ENCODE results near the gene PTGIS. TPM values are rescaled to one million over a fixed set of nuclear protein-coding genes. Genes with fewer than 3 reads are reported as not detected.

PTGIS gene
- polyA plus RNA-seq, 3 donors: 32.4 to 38.9 (median 34.6) TPM

DNA sequence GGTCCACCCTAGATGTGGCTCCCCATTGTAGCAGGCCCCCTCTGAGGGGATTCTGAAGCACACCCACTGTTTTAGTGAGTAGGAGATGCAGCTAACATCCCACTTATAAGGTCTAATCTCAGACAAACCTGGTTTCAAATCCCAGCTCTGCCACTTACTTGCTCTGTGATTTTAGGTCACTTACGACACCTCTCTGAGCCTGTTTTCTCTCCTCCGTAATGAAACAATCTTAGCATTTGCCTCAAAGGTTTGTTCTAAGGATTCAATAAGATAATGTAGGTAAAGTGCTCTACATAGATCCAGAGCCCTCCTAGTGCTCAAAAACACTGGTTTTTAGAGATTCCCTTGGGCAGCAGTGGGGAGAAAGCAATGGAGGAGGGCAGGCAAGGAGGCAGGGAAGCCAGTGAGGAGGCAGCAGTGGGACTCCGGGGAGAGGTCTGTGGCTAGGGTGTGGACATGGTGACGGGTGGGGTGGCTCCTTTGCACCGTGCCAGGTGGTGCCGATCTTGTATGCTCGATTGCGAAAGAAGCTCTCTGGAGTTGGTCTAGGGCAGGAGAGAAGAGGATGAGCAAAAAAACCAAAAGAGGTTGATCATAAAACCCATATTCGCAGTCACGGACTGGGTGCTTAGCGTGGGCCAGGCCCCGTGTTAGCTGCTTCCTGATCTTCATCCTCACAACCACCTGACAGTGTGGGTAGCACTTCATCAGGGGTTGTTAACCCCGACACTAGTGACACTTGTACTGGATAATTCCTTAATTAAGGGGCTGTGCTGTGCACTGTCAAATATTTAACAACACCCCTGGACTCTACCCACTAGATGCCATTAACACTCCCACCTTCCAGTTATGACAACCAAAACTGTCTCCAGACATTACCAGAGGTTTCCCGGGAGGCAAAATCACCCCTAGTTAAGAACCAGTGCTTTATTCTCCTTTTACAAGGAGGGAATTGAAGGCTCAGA is 16.8 kb upstream of the PTGIS start:
- DNase-seq (ENCODE audit: extremely low read depth in 1 of 11, low read depth in 9 of 11, low spot score in 4 of 11): no peak

DNA sequence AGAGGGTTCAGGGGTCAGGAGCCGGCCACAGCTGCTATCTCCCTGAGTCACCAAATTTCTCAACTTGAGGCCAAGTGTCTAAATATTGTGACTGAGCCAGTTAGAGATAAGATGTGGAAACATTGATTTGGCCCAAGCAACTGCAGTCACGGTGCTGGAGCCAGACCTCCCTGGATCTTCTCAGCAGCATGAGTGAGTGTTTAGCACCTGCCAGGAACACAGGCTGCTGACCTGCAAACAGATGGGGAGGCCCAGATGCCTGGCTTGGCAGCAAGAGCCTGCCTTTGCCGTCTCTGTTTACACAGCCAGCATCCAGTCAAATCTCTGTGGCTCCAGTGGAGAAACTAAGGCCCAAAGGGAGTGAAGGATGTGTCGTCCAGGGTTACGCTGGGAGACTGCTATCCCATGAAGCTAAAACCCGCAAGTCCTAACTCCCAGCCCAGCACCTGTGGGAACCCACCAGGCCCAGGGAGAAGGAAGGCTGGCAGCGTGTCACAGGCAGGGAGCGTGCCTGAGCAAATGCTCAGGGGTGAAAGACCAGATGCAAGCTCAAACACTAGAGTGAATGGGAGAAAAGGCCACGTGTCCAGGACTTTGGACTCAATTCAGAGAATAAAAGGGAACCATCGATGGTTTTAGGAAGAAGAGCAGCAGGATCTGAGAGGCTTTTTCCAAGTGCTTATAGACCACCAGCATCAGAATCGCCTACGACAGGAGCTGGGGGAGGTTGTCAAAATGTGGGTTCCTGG is 15.9 kb upstream of the PTGIS start:
- no peak for DNase-seq (ENCODE audit: extremely low read depth in 1 of 11, low read depth in 9 of 11, low spot score in 4 of 11)

DNA sequence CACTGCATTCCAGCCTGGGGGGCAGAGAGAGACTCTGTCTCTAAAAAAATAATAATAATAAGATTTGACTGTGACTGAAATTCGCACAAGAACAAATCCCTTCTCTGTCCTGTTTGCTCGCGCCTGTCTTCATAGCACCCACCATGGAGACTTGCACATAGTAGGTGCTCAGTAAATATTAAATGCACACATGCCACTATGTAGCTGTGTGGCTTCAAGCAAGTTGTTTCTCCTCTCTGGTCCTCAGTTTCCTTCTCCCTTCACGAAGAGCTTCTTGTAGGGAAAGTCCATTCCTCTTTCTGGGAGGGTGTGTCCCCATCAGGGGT is 15.4 kb upstream of the PTGIS start:
- no peak for DNase-seq (ENCODE audit: extremely low read depth in 1 of 11, low read depth in 9 of 11, low spot score in 4 of 11)

DNA sequence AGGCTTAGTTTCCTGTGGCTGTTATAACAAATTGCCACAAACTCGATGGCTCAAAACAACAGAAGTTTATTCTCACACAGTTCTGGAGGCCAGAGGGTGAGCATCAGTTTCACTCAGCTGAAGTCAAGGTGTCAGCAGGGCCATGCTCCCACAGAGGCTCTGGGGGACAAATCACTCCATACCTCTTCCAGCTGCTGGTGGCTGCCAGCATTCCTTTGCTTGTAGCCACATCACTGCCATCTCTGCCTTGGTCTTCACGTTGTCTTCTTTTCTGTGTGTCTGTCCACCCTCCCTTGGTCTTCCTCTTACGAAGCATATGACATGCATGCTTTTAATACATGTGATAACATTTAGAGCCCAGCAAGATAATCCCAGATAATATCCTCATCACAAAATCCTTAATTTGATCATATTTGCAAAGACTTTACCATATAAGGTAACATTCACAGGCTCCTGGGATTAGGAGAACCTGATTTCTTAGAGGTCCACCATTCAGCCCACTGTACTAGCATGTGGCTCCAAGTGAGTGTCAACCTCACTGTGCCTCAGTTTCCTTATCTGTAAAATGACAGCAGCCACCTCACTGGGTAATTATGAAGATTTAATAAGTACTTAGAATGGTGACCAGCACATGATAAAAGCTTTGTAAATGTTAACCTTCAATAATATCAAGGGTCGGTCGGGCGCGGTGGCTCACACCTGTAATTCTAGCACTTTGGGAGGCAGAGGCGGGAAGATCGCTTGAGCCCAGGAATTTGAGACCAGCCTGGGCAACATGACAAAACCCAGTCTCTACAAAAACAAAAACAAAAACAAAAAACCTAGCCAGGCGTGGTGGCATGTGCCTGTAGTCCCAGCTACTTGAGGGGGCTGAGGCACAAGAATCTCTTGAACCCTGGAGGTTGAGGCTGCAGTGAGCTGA is 14.7 kb upstream of the PTGIS start:
- no peak for DNase-seq (ENCODE audit: extremely low read depth in 1 of 11, low read depth in 9 of 11, low spot score in 4 of 11)

DNA sequence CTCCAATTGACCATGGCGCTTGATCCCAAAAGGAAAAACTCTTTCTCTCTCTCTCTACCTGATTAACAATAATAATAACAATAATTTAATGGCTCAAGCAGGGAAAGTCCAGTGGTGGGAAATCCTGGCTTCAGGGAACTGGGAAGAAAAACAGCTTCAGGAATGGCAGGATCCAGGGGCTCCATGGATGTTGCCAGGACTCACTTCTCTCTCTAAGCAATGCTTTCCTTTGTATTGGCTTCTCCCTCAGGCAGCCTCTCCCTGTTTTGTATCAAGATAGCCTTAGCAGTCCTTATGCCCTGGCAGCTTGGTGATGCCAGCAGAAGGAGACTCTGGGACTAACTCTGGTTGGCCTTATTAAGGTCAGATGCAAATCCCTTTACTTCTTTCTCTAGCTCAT is 13.5 kb upstream of the PTGIS start:
- DNase-seq (ENCODE audit: extremely low read depth in 1 of 11, low read depth in 9 of 11, low spot score in 4 of 11): no peak

DNA sequence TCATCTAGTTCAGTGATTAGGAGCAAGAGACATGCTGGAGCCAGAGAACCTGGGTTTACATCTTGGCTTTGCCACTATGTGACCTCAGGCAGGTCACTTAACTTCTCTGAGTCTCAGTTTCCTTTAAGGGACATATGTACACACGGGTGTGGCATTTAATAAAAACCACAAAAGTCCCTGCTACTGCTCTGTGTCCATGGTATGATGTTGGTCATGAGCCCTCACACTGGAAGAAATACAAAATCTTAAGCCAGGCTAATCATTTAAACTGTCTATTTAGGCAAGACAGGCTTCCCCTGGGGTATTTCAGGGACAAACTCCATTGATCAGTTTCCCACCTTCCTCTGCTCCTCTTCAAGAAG is 12.9 kb upstream of the PTGIS start:
- DNase-seq (ENCODE audit: extremely low read depth in 1 of 11, low read depth in 9 of 11, low spot score in 4 of 11): no peak

DNA sequence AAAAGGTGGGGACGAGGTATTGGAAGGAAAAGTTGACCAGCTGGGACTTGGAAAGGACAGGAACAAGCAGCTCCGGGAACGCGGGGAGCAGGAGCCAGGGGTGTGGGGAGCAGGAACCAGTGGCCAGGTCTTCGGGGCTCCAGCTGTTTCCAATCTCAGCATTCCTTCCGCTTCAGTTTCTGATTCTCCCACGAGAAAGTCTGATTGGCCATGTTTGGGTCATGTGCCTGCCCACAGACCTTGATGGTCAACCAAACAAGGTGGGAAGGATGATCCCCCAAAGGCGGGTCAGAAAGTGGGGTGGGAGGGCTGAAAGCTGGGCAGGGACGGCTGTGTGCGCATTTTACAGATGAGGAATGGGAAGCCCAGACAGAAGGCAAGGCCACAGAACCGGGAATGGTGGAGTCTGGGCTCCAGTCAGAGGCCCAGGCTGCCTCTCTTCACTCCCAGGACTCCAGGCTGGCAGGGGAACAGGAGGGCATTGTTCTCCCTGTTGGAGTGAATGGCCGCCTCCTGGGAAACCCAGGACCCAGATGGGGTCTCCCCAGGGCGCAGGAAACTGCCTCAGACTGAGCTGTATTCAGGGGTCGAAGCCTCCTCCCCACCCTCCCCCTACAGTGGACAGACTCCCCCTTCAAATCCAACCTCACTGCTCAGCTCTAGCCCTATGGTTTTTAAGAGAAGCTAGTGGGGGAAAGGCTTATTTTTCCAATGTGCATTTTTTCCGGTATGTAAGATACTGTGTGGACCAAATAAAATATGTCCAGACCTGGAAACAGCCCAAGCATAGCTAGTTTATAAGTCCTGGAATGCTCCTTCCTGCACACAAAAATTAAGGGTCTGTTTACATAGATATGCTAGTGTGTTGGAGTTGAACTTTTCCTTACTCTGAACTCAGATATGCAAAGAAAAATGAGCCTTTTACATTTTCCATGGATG is 12.2 kb upstream of the PTGIS start:
- peak in 3 of 11 donors; percentile 68 to 82 (median 77) for DNase-seq (ENCODE audit: extremely low read depth in 1 of 11, low read depth in 9 of 11, low spot score in 4 of 11)

DNA sequence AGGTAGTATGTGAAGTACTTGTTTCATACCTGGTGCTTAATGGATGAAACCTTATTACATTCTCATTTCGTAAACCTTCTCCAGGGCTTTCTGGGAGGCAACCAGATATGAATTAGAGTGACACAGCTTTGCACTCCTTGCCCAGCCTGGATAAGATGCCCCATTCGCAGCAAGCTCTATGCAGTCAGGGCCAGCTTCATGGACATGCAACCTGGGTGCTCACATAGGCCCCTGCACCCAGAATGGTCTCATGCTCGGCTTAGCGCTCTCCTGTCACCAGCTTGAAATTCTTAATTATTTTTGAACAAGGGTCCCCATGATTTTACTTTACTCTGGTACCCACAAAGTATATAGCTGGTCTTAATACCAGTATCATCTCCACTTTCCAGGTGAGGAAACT is 11.3 kb upstream of the PTGIS start:
- DNase-seq (ENCODE audit: extremely low read depth in 1 of 11, low read depth in 9 of 11, low spot score in 4 of 11): no peak

DNA sequence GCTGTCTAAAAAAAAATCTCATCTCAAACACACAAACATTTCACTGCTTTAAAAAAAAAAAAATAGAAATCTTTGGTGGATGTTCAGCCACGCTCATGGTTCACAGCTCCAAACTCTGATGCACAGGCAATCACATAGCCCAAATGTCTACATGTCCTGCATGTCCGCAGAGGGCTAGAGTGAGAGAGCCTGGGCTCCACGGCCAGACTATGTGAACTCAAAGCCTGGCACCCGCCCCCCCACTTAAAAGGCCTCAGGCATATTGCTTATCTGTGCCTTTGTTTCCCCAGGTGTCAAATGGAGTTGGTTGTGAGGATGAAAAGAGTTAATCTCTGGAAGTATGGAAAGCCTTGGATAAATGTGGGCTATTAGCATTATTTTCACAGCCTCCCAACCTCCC is 10.5 kb upstream of the PTGIS start:
- DNase-seq (ENCODE audit: extremely low read depth in 1 of 11, low read depth in 9 of 11, low spot score in 4 of 11): no peak

DNA sequence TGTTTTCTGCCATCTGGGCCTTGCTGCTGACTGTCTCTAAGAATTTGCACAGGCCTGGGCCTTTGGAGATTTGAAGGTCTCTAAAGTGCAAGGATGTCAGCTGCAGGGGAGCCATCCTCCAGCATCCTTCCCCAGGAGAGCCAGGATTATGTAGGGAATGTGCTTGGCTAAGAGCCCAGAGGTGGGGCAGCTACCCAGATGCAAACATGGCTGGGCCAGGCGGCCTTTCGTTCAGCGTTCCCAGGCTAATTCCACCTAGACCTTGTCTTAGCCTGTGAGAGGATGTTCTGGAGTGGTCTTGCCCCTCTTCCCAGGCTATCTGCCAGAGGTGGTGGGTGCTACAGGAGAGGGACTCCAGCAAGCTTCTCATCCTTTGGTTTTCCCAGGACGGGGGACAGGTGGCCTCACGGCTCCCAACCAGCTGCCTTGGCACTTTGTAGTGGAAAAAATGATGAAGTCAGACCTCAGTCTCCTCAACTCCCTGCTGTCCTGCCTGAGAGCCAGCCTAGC is 7.7 kb upstream of the PTGIS start:
- no peak for DNase-seq (ENCODE audit: extremely low read depth in 1 of 11, low read depth in 9 of 11, low spot score in 4 of 11)

DNA sequence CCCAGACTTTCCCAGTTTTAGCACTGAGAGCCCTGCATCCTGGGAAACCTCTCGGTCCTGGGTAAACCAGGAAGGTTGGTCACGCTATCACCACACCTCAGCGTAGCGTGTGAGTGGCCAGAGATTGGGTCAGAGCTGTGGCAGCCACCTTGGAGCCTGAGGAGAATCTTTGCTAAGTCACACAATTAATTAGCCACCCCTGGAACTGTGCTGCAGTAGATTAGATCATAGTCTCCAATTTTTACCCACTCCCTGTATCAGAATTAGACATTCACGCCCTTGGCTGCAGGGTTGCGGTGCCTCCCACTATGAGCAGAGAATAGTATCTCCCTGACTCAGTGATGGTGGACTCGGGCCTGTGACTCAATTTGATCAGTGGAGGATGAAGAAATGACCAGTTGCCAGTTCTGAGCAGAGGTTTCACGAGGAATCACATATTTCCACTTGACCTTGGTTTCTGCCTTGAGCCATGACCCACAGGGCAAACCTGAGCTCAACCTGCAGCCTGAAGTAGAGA is 6.0 kb upstream of the PTGIS start:
- DNase-seq (ENCODE audit: extremely low read depth in 1 of 11, low read depth in 9 of 11, low spot score in 4 of 11): no peak

DNA sequence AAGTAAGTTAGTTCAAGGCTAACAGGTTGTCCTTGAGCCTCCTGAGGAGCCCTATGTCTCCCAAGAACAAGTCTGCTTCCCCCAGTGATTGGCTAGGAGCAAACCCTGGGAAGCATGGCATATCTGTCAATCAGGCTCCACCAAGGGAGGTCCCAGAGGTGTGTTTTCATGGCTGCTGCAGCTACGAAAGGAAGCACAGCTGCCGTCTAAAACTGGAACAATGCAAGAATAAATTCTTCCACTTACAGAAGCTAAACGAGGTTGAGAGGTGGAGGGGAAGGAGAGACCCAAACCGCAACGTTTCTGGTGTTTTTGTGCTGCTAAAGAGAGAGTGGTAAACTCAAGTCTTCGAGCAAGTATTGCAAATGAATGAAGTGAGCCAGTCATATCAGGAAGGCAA is 4.9 kb upstream of the PTGIS start:
- DNase-seq (ENCODE audit: extremely low read depth in 1 of 11, low read depth in 9 of 11, low spot score in 4 of 11): no peak

DNA sequence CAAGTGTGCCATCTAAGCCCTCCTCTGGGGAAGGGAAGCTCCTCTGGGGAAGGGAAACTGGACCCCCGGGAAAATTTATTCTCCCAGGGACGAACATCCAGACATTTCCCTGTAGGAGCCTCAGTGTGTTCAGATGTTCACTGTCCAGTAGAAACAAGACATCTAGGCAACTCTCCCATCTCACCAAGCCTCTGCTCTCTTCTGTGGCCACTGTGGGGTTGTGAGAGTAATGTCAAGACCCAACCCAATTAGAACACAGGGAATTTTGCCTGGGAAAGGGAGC is 3.6 kb upstream of the PTGIS start:
- DNase-seq (ENCODE audit: extremely low read depth in 1 of 11, low read depth in 9 of 11, low spot score in 4 of 11): no peak

DNA sequence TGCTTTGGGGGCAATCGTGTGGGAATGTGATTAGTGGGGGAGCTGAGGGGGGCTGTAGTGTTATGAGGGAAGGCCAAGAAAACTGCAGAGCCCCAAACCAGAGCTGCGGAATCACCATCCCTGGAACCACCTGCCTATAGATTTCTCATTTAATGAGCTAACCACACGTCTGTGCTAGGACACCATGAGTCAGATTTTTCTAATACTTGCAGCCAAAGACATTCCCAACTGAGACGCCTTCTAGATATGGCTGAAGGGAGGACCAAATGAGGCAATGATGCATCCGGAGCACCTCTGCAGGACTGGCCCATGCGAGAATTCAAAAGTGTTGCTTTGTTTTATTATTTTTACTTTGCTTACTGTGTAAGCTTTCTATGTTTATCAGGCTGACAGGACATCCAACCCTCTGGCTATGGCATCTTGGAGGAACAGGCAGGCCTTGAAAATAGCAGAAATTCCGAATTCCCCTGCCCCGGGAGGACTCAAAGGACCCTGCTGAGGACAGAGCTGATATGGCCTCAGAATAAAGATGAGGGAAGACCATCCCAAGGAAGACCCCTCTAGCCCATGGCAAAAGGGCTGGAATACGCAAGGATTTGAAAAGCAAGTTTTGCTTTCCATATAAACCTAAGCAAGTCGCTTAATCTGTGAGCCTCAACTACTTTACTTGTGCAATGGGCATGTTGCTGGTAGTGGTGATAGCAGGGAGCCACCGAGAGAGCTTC is 3.1 kb upstream of the PTGIS start:
- DNase-seq (ENCODE audit: extremely low read depth in 1 of 11, low read depth in 9 of 11, low spot score in 4 of 11): no peak

DNA sequence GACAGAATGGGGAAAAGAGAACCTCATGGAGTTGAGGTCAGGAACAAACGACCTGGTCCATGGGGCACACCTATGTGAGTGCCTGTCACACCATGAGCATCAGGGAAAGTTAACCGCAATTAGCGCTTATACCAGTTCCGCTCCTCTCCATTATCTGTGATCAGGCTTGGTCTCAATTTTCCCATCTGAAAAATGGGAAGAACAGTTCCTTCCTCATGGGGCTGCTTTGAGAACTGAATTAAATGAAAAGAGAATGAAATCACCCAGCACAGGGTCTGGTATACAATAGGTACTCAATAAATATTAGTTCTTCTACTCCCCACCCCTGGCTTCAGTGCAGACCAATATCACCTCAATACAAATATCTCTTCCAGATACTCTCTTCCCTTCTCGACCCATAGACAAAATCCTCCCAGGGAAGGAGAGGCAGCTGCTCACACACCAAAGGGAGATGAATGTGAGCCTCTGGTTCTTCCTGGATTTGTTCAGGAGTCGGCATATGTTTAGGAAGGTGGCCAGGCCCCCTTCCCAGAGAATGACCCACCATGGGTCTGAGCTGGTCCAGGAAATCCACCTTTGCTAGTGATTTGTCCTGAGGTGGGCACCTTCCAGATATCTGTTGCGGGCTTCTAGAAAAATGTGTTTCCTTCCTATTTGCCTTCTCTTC is 2.4 kb upstream of the PTGIS start:
- DNase-seq (ENCODE audit: extremely low read depth in 1 of 11, low read depth in 9 of 11, low spot score in 4 of 11): no peak

DNA sequence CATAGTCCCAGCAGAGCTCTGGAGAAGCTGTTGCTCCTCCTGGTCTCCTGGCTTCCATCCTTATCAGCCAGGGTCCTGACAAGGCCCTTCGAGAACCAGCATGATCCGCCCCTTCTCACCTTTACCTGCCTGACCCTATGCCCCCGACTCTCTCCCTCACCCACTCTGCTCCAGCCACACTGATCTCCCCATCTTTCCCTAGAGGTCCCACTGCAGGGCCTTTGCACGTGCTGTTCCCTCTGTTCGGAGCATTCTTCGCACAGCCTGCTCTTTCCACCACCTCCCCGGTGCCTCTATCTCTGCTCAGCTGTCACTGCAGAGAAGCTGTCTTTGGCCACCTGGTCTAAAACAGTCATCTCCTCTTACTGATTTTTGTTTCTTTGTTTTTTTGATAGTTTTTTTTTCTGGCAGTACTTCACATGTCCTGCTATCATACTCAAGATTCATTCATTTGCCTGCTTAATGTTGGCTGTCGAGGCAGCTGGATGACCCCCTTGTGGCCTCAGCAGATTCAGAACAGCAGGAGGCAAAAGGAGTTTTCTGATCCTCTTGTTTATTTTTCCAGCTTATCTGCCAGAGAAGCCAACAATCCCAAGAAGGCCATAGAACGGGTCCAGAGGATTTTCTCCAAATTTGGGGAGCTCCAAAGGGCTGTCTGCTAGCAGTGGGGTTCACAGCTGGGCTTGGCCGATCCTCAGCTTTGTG is 1.6 kb upstream of the PTGIS start:
- DNase-seq (ENCODE audit: extremely low read depth in 1 of 11, low read depth in 9 of 11, low spot score in 4 of 11): no peak

All from renal cortex interstitium (tissue), 11 donors.